IMR-90 (cell line): ENCODE results near the gene USP25. TPM values are rescaled to one million over a fixed set of nuclear protein-coding genes. Genes with fewer than 3 reads are reported as not detected.

ENCODE experiments used
- ATAC-seq: fragments of 200-7000 bp; cut with Tn5 transposase; 2 replicates; pipeline ENCODE4 v1.9.1; 2020; ENCODE audit warnings: low read depth, mild to moderate bottlenecking, moderate library complexity
- BruUV-seq: library from RNA; stranded (reverse); fragments of 400-500 nt; replicated peaks from 2 replicates; lab custom pipeline; 2021; lab: Mats Ljungman, UMichigan
- CTCF ChIA-PET: fragments of 300-600 bp; formaldehyde crosslinking; extraction: SDS; loops from one replicate; lab custom pipeline; 2021; ENCODE audit warnings: antibody characterized with exemption; lab: Yijun Ruan, JAX
- POLR2A ChIA-PET: fragments of 300-600 bp; sonication (Branson Sonifier 250); formaldehyde crosslinking; loops from one replicate; lab custom pipeline; 2022; ENCODE audit warnings: antibody characterized with exemption; ENCODE audit not compliant: unreplicated experiment; lab: Charles Lee
- DNase-seq: peaks from one replicate; pipeline ENCODE4 v3.0.0; 2013
- H2AFZ ChIP-seq: replicated peaks from 2 replicates; pipeline ENCODE3; 2013; ENCODE audit warnings: low read length, mild to moderate bottlenecking; ENCODE audit not compliant: poor library complexity
- H2AK5ac ChIP-seq: 2 replicates; pipeline ENCODE4 v1.6.1; 2013; ENCODE audit warnings: low read depth, low read length, inconsistent platforms
- H2AK9ac ChIP-seq: replicated peaks from 2 replicates; pipeline ENCODE3; 2013; ENCODE audit warnings: mild to moderate bottlenecking, low read depth, low read length, moderate library complexity; ENCODE audit not compliant: poor library complexity
- H2BK120ac ChIP-seq: 2 replicates; pipeline ENCODE4 v1.6.1; 2013; ENCODE audit warnings: low read depth, low read length, inconsistent platforms
- H2BK15ac ChIP-seq: 3 replicates; pipeline ENCODE4 v1.6.1; 2013; ENCODE audit warnings: low read depth, low read length, inconsistent platforms
- H2BK20ac ChIP-seq: 2 replicates; pipeline ENCODE4 v1.6.1; 2013; ENCODE audit warnings: low read depth, mild to moderate bottlenecking, inconsistent platforms, low read length, moderate library complexity
- H2BK5ac ChIP-seq: 2 replicates; pipeline ENCODE4 v1.6.1; 2013; ENCODE audit warnings: mild to moderate bottlenecking, low read depth, low read length, inconsistent platforms; ENCODE audit not compliant: poor library complexity, severe bottlenecking
- H3K14ac ChIP-seq: replicated peaks from 2 replicates; pipeline ENCODE4 v1.6.1; 2013; ENCODE audit warnings: low read depth, low read length, inconsistent platforms
- H3K18ac ChIP-seq: 2 replicates; pipeline ENCODE4 v1.6.1; 2013; ENCODE audit warnings: low read depth, low read length, control low read depth
- H3K23ac ChIP-seq: 2 replicates; pipeline ENCODE4 v1.6.1; 2013; ENCODE audit warnings: low read depth, low read length, inconsistent platforms
- H3K27ac ChIP-seq: 2 replicates; pipeline ENCODE4 v1.5.1; 2013; ENCODE audit warnings: mild to moderate bottlenecking, control low read depth, low read length; ENCODE audit not compliant: insufficient read depth
- H3K27me3 ChIP-seq: 2 replicates; pipeline ENCODE4 v1.6.1; 2013; ENCODE audit warnings: low read length; ENCODE audit not compliant: control insufficient read depth, insufficient read depth
- H3K36me3 ChIP-seq: 2 replicates; pipeline ENCODE4 v1.6.1; 2013; ENCODE audit warnings: low read length, mixed read lengths; ENCODE audit not compliant: control insufficient read depth, insufficient read depth
- H3K4ac ChIP-seq: 2 replicates; pipeline ENCODE4 v1.6.1; 2013; ENCODE audit warnings: low read depth, low read length, inconsistent platforms
- H3K4me1 ChIP-seq: 2 replicates; pipeline ENCODE4 v1.6.1; 2013; ENCODE audit warnings: low read length, mixed read lengths; ENCODE audit not compliant: control insufficient read depth, insufficient read depth
- H3K4me2 ChIP-seq: 2 replicates; pipeline ENCODE4 v1.6.1; 2013; ENCODE audit warnings: low read depth, mild to moderate bottlenecking, control low read depth, low read length, moderate library complexity
- H3K4me3 ChIP-seq: 2 replicates; pipeline ENCODE4 v1.5.1; 2013; ENCODE audit warnings: low read depth, mild to moderate bottlenecking, control low read depth, low read length, moderate library complexity; ENCODE audit not compliant: insufficient read depth
- H3K56ac ChIP-seq: 2 replicates; pipeline ENCODE4 v1.6.1; 2013; ENCODE audit warnings: low read length, inconsistent platforms; ENCODE audit not compliant: insufficient read depth; ENCODE audit errors: extremely low read depth
- H3K79me1 ChIP-seq, 2 experiments: 2 replicates each; pipeline ENCODE4 v1.6.1; 2013; ENCODE audit warnings: low read length in 2 of 2, inconsistent platforms in 1 of 2, low read depth in 1 of 2
- H3K9ac ChIP-seq: 2 replicates; pipeline ENCODE4 v1.6.1; 2013; ENCODE audit warnings: low read depth, low read length, control low read depth
- H3K9me1 ChIP-seq: 2 replicates; pipeline ENCODE4 v1.6.1; 2013; ENCODE audit warnings: low read length, inconsistent platforms; ENCODE audit not compliant: insufficient read depth
- H3K9me3 ChIP-seq: 2 replicates; pipeline ENCODE4 v1.6.1; 2013; ENCODE audit warnings: low read length; ENCODE audit not compliant: control insufficient read depth, insufficient read depth
- H4K20me1 ChIP-seq: 2 replicates; pipeline ENCODE4 v1.6.1; 2013; ENCODE audit warnings: low read length, inconsistent platforms; ENCODE audit not compliant: insufficient read depth
- H4K5ac ChIP-seq: 2 replicates; pipeline ENCODE4 v1.6.1; 2013; ENCODE audit warnings: mild to moderate bottlenecking, low read depth, low read length, control low read depth
- H4K8ac ChIP-seq, 2 experiments: 2 replicates each; pipeline ENCODE4 v1.6.1; 2013; ENCODE audit warnings: low read depth in 2 of 2, low read length in 2 of 2, control low read depth in 1 of 2, inconsistent platforms in 1 of 2
- H4K91ac ChIP-seq: 2 replicates; pipeline ENCODE4 v1.6.1; 2013; ENCODE audit warnings: low read depth, low read length, inconsistent platforms; ENCODE audit not compliant: insufficient read depth
- FOS ChIP-seq: fragments of 150-350 bp; IDR thresholded peaks from 2 replicates; pipeline ENCODE4 v1.6.1; 2016; ENCODE audit warnings: low read depth, low read length
- WGBS, 2 experiments: methylation state at CpG; one replicate each; pipeline versions ENCODE4 v1.1.5 to v1.1.7; 2013; ENCODE audit warnings: missing lambda C conversion rate in 2 of 2; ENCODE audit not compliant: insufficient read length in 1 of 2; ENCODE audit errors: extremely low coverage in 2 of 2; 5-methylcytosine and 5-hydroxymethylcytosine counted together
- dilution Hi-C: fragments of 300-500 bp; cut with HindIII; formaldehyde crosslinking; loops from one replicate; pipeline ENCODE4 v1.14.3; 2018; ENCODE audit warnings: low sequenced_read_pairs; ENCODE audit not compliant: unreplicated experiment
- in situ Hi-C: fragments of 300-500 bp; cut with MboI; formaldehyde crosslinking; loops from 3 replicates; pipeline ENCODE4 v1.14.3; 2019; ENCODE audit warnings: low sequenced_read_pairs, inconsistent platforms, mixed read lengths
- intact Hi-C: fragments of 100-400 bp; cut with micrococcal nuclease; formaldehyde crosslinking; loops from 2 replicates; pipeline ENCODE4 v1.10.0; 2022
- polyA plus RNA-seq, 3 experiments: library from polyadenylated mRNA; depleted of rRNA; stranded (reverse); fragments of >200 nt; gene quantifications; 2 replicates each; pipeline ENCODE4 v1.2.3, GENCODE V29; 2012; ENCODE audit warnings: low replicate concordance in 1 of 3
- total RNA-seq: library from RNA; depleted of rRNA; stranded (reverse); fragments of >200 nt; gene quantifications from 2 replicates; pipeline ENCODE4 v1.2.3, GENCODE V29; 2012

Gene USP25
- total and polyA plus RNA-seq, 2 of the 4 experiments (the other 2 are of a cell fraction) = 9.3 to 23.3 TPM

DNA sequence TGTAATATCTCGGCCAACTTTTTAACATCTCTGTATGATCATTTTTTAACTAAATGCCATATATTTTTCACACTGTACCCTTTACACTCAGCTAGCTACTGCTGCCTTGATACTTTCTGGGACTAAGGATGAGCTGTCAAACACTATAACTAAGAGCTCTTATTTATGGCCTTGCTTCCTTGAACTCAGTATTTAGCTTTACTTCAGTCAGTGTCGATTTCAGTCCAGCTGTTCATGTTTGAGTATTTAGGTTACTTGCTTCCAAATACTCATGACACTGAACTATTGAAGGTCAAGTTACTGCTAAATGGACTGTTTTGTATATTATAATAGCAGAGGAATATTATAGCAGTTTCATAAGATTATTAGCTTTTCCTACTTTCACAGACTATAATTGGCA, 25.9 kb upstream of the USP25 start:
- Histone ChIP-seq H3K9ac (no peak overlapping the region), H3K27me3 (no peaks in the 10 kb centered on the region), H3K4me3 (no peak overlapping the region), H3K23ac (no peak overlapping the region), H2BK5ac (no peak overlapping the region), H2AK5ac (no peak overlapping the region), H3K79me1 (no peaks in the 10 kb centered on the region), H2BK120ac (no peak overlapping the region), H2BK20ac (no peak overlapping the region), H2AFZ (no peak overlapping the region), H2AK9ac (no peak overlapping the region), H3K9me1 (no peaks in the 10 kb centered on the region), H3K18ac (no peak overlapping the region), H3K36me3 (no peaks in the 10 kb centered on the region), H3K9me3 (no peaks in the 10 kb centered on the region), H3K4ac (no peak overlapping the region), H4K20me1 (no peaks in the 10 kb centered on the region), H3K4me2 (no peak overlapping the region), H2BK15ac (no peak overlapping the region), H3K4me1 (no peaks in the 10 kb centered on the region), H4K91ac (no peak overlapping the region), H3K56ac (no peak overlapping the region), H3K27ac (no peak overlapping the region), H4K8ac (no peak overlapping the region), H3K14ac (no peak overlapping the region), H4K5ac (no peak overlapping the region)
- no CpG with 5 or more reads among the region's 2 CpGs for WGBS, 2 experiments
- no peak for TF ChIP-seq FOS
- dilution Hi-C loops = no loop called here
- intact Hi-C loops = no loop called here
- ChIA-PET POLR2A (interaction anchor here (0.5 kb wide), 1 partner anchor 134 kb away, joined by 4 read pairs; no protein-coding TSS in a partner anchor), CTCF (no interaction called here)
- DNase-seq = no peak
- in situ Hi-C loops = no loop called here
- ATAC-seq = no peak
- BruUV-seq = no TSS peak
